NCI-H82 (cell line): ENCODE data around the gene AGPAT3.
"Not testable (repeated sequence)": the region's sequence is repeated elsewhere in the genome, so short reads cannot be mapped to it uniquely, and the experiment has no call there.

Experiments
- DNase-seq: peaks from one replicate; lab custom pipeline; 2025; lab: John Stamatoyannopoulos, UW

AGPAT3 gene

DNA sequence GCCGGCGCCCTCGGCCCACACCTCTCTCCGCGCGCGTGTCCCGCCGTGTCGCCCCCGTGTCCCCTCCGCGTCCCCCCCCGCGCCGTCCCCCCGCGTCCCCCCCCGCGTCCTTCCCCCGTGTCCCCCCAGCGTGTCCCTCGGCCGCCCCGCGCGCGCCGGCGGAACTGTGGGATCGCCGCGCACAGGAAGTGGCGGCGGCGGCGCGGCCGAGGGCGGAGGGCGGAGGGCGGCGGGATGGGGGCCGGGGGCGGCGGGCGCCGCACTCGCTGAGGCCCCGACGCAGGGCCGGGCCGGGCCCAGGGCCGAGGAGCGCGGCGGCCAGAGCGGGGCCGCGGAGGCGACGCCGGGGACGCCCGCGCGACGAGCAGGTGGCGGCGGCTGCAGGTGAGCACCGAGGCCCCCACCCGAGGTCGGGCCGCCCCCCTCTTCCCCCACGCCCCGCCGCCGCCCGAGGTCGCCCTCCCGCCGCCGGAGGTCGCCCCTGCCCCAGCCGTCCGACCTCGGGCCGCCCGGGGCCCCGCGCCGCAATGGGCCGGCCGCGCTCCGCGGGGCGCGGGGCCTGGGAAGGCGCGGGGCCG, at the start of gene AGPAT3:
Gene AGPAT3 (plus strand): TSS at position 262 of the 578 bp plus-strand sequence. CDS start 94,459 bp downstream, outside the sequence.
- peak; percentile 40 for DNase-seq

DNA sequence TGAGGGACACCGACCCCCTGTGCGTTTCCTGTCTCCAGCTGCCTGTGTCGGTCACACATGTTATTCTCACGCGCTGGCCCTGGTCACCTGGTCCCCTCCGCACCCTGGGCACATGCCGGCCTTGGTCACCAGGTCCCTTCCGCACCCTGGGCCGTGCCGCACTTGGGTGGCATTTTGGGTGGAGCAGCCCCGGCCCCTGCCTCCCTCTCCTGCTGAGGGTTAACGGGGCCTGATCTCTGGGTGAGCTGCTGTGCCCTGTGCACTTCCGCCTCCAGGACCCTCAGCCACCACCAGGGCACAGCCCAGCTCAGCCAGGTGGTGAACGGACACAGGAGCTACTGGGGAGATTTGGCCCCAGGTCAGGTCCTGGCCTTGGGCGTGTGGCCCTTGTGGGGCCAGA, 49.0 kb upstream of the AGPAT3 start:
- DNase-seq, result no peak

GRCh38 chr21:43816611-43817071, 48.4 kb upstream of the AGPAT3 start:
- DNase-seq, result no peak

DNA sequence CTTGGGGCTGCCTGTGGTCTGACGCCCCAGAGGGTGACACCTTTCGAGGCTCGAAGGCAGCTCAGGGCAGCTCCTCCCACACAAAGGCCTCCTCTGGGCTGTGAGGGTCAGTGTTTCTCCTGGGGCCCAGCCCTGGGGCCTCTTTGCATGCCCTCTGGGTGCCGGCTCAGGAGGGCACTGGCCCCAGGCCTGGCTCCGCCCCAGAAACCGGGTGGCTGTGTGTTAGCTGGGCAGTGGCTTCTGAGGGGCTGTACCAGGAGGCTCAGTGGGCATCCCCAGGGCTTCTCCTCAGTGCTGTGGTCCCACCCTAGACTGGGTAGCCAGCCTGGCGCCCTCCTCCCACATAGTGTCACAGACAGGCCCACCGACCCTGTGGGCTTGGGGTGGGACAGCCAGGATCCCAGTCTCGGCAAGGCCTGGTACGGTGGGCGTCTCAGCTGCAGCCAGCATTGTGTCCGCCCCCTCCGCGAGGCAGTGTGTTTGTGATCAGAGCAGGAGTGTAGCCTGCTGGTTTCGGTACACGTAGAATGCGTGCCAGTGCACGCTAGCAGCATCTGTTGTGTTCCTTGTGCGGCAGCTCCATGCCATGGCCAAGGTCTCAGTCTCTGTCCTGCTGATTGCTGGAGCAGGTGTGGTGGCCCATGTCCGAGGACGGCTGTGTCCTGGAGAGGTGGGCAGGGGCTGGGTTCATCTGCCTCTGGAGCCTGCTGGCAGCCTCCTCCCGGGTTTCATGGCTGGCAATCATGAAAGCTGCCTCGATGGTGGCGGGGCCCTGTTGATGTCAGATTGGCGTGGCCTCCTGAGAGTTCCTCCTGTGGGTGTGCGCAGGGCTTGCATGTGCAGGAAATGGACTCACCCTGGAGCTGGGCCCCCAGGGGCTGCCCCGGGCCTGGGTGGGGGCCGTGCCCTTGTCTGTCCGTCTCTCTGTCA, 47.6 kb upstream of the AGPAT3 start:
- no peak for DNase-seq

DNA sequence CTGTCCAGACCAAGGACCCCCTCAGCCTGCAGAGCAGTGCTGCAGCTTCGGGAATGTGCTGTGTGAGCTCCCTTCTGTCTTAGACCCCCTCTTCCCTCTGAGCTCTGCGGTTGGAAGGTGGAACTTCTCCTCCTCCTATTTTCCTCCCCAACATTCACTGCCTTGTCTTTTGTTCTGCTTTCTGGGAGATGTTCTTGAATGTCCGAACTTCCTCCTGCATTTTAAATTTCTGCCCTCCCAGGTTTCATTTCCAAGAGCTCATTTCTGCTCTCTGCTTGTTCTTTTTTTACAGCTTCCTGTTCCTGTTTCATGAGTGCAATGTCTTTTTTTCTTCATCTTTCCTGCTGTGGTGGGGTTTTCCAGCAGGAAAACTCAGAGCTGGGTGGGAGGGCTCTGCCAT, 46.3 kb upstream of the AGPAT3 start:
- no peak for DNase-seq

DNA sequence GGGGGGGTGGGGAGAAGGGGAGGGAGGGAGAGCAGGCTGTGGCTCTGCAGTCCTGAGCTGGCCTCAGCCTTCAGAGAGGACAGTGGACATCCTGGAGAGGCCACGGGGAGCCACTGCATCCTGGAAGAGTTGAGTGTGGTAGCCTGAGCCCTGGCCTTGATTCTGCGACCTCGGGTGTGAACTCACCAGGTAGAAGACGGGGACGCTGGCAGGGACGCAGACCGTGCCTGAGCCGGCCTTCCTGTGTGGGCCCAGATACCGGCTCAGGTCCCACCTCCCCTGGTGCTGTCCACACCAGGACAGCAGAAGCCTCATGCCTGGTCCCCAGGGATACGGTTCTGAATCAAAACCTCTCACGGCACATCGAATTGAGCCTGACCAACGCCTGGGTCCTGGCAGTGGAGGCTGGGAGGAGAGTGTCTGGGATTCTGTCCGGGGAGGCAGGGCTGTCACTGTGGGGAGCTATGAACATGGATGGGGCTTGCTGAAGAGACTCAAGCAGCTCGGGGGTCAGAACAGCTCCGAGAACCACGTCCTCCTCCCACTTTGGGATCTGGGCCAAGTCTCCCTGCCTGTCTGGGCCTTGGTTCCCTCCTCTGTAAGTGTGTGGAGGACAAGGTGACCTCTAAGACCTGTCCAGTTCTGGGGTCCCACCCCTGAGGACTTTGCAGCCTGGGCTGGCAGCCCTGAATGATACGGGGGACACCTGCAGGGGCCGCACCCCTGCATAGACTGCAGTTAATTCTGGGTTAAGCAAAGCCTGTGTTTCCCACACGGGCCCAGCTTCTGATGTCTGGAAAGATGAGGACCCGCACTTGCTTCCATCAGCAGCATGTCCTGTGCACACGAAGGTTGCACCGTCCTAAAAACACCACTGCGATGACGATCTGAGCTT, 45.3 kb upstream of the AGPAT3 start:
- no peak for DNase-seq

DNA sequence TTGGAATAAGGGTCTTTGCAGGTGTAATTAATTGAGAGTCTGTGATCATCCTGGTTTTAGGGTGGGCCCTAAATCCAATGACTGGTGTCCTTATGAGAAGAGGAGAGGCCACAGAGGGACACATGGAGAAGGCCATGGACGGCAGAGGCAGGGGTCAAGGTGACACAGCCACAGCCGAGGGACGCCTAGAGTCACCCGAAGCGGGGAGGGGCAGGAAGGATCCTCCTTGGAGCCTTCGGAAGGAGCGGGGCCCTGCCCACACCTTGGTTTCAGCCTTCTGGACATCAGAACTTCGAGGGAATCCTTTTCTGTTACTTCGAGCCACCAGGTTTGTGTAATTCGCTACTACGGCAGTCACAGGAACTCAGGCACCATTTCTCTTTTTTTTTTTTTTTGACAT, 44.6 kb upstream of the AGPAT3 start:
- DNase-seq, result no peak

DNA sequence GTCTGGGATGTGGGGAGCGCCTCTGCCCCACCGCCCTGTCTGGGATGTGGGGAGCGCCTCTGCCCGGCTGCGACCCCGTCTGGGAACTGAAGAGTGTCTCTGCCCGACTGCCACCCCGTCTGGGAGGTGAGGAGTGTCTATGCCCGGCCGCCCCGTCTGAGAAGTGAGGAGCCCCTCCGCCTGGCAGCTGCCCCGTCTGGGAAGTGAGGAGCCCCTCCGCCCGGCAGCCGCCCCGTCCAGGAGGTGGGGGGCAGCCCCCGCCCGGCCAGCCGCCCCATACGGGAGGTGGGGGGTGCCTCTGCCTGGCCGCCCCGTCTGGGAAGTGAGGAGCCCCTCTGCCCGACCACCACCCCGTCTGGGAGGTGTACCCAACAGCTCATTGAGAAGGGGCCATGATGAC, 42.9 kb upstream of the AGPAT3 start:
- DNase-seq, result not testable (repeated sequence)

DNA sequence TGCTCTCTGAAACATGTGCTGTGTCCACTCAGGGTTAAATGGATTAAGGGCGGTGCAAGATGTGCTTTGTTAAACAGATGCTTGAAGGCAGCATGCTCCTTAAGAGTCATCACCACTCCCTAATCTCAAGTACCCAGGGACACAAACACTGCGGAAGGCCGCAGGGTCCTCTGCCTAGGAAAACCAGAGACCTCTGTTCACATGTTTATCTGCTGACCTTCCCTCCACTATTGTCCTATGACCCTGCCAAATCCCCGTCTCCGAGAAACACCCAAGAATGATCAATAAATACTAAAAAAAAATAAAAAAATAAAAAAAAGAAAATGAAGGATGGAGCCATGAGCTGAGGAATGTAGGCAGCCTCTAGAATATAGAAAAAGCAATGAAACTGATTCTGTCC, 42.3 kb upstream of the AGPAT3 start:
- DNase-seq, result not testable (repeated sequence)

DNA sequence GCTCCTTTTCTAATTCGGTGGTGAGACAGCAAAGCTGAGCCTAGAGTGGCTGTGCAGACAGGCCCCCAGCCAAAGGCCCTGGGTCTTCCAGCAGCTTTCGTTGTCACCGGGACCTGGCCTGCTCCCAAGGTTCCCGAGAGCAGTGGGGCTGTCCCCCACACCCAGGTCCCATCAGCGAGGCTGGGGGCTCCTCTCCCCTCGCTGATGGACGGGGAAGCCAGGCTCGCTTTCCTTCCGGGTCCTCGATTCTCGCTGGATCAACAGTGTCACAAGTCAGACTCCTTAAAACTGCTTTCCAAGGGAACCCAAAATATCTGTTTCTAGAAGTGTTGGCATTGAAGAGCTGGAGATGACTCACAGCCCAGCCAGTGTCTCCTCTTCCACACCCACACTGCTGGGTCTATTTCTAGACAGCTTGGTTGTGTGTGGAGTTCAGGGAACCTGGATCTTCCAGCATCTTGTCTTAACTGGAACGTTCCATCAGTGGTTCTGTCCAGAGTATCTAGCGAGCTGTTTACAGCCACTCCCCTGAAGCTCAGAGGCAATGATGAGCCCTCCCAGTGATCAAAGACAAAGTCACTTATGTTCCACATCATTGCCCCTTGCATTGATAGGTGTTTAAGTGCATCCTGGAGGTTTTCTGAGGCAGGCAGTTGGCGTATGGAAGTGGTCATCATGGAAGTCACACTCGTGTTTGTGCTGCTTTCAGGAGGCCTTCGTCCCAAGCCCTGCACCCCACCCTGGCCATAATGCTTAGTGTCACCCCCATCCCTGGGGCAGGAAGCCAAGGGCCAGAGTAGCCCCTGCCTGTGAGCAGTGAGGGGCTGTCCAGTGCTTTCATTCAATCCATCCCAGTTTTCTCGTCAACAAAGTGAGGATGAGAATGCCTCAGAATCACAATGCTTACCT, 40.4 kb upstream of the AGPAT3 start:
- no peak for DNase-seq

DNA sequence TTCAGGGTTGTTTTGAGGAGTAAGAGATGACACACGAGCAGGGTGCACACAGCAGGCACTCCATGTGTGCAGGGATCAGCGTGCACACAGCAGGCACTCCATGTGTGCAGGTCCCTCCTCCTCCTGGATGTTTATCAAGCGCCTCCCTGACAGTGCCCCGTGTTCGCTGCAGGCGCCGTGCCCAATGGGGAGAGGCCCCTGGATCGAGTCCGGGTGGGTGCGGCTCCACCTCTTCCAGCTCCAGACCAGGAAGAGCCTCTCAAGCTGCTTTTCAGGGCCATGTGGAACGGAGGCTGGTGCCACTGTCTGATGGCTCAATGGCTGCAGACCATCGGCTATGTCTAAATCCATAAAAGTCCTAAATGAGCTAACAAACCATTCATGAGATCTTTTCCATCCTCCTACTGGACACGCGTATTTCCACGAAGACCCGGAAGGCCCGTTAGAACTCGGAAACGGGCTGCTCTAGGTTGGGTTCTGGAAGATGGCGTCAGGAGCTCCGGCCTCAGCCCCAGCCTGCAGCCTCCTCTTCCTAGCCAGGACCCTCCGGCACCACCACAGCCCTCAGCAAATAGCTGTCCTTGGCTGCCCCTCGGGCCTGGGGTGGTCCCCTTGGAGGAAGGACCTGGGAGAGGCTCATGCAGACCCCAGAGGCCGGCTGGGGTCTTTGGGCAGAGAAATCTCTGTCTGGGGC, 39.6 kb upstream of the AGPAT3 start:
- DNase-seq, result no peak

DNA sequence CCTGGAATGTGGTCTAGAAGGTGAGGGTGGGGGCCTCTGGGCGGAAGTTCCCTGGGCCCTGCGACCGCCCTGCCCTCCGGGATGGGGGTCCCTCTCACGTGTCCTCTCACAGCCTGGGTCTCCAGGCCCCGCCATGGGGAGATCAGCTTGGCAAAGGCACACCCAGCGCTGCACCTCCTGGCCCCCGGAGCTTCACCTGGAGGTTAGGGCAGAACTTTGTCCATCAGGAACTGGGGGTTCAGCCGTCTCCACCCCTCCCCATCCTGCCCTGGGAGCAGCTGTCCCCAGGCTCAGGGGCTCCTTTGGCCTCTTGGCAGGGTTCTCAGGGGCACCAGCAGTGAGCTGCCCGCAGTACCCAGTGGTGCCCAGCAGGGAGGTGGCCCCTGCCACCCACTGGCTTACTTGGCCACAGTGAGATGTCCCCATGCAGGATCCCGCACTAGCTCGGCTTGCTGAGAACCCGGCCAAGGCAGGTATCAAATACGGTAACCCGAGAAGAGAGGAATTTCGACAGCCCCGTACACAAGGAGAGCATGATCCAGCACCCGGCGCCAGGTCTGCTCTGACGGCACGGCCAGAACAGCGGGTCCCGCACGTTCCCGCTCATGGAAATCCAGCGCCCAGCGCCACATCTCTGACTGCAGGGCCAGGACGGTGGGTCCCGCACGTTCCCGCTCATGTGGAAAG, 38.9 kb upstream of the AGPAT3 start:
- no peak for DNase-seq

GRCh38 chr21:43826623-43826974, 38.4 kb upstream of the AGPAT3 start:
- DNase-seq, result no peak

GRCh38 chr21:43827015-43827611, 37.9 kb upstream of the AGPAT3 start:
- DNase-seq, result peak; percentile 68

- no peak for DNase-seq
Measured at GRCh38 chr21:43829161-43829560, 35.9 kb upstream of the AGPAT3 start.

DNA sequence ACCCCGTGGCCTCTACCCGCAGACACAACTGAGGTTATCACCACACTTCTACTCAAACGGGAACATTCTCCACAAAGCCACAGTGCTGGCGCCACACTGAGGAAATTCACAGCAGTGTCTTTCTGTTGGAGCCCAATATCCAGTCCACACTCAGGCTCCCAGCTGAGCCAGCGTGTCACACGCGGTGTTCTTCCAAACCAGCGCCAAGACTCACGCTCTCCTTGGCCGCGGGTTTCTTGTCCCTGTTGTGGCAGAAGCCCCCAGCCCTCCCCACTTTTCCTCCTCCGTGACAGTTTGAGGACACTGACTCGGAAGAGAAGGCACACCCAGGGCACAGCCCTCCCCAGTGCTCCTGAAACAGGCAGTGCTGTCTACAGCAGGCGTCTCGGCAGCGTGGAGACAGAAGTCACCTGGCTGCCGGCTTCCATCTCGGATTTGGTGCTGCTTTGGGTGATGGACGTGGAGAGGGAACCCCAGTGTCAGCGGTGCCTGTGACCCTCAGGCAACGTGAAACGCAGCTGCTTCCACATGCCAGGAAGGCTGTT, 35.4 kb upstream of the AGPAT3 start:
- DNase-seq, result no peak

DNA sequence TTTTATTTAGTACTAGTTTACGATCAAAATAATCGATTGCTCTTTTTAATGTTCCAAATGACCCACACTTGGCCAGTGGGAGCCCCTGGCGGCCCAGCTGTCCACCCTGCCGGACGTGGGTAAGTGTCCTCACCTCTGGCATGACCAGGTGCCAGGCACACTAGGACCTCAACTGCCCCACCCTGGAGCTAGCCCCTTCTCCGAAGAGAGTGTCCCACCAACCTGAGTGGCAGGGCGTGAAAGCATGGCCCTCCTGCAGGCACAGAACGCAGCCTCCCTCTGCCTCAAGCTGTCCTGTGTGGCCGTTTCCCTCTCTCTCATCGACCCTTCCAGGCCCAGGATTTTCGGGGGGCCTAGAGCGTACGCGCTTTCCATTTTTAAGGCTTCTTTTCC, 32.9 kb upstream of the AGPAT3 start:
- no peak for DNase-seq

DNA sequence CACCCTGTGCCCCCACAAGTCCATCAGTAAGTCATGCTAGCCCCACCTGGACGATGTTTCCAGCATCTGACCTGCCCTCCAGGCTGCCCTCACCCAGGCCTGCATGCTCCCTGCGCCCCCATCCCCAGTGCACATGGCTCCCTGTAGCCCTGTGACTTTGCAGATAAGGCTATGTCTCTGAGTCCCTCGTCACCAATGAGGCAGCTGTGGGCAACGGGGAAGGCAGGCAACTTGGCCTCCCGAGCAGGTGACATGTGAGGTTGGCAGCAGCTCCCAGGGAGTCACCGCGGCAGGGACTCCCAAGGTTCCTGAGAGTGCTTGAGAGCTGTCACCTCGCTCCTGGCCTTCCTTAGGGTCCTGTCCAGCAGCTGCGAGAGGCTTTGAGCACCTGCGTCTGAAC, 32.4 kb upstream of the AGPAT3 start:
- DNase-seq, result no peak

GRCh38 chr21:43834146-43834905, 30.7 kb upstream of the AGPAT3 start:
- DNase-seq, result no peak
